Measurements from ENCODE around the gene PITPNM3.

GRCh38 chr17:6507535-6507934 is 48.8 kb downstream of the PITPNM3 start:
- TF ChIP-seq RAD21 (IDR thresholded peaks at IDR 0.05; ENCODE audit: low read depth) (no peak), EP300 (IDR thresholded peaks at IDR 0.05; ENCODE audit: borderline replicate concordance) (no peak), YY1 (IDR thresholded peaks at IDR 0.05; ENCODE audit: low read depth) (no peak), TAF1 (IDR thresholded peaks at IDR 0.05; ENCODE audit: low read depth) (no peak), CEBPB (IDR thresholded peaks at IDR 0.05) (no peak), NFIC (IDR thresholded peaks at IDR 0.05) (peak; percentile 27; the same call in 1 of the 2 replicates), TEAD4 (IDR thresholded peaks at IDR 0.05) (no peak), ZBTB7A (IDR thresholded peaks at IDR 0.05; ENCODE audit: low read depth) (no peak), TCF12 (IDR thresholded peaks at IDR 0.05; ENCODE audit: low read depth) (no peak), FOXM1 (IDR thresholded peaks at IDR 0.05; ENCODE audit: borderline replicate concordance, low read depth) (no peak), EGR1 (IDR thresholded peaks at IDR 0.05) (no peak)
- TF ChIP-seq, protein P1, sequence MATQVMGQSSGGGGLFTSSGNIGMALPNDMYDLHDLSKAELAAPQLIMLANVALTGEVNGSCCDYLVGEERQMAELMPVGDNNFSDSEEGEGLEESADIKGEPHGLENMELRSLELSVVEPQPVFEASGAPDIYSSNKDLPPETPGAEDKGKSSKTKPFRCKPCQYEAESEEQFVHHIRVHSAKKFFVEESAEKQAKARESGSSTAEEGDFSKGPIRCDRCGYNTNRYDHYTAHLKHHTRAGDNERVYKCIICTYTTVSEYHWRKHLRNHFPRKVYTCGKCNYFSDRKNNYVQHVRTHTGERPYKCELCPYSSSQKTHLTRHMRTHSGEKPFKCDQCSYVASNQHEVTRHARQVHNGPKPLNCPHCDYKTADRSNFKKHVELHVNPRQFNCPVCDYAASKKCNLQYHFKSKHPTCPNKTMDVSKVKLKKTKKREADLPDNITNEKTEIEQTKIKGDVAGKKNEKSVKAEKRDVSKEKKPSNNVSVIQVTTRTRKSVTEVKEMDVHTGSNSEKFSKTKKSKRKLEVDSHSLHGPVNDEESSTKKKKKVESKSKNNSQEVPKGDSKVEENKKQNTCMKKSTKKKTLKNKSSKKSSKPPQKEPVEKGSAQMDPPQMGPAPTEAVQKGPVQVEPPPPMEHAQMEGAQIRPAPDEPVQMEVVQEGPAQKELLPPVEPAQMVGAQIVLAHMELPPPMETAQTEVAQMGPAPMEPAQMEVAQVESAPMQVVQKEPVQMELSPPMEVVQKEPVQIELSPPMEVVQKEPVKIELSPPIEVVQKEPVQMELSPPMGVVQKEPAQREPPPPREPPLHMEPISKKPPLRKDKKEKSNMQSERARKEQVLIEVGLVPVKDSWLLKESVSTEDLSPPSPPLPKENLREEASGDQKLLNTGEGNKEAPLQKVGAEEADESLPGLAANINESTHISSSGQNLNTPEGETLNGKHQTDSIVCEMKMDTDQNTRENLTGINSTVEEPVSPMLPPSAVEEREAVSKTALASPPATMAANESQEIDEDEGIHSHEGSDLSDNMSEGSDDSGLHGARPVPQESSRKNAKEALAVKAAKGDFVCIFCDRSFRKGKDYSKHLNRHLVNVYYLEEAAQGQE (IDR thresholded peaks at IDR 0.05; ENCODE audit: low read depth): no peak
- TF ChIP-seq, protein P2, sequence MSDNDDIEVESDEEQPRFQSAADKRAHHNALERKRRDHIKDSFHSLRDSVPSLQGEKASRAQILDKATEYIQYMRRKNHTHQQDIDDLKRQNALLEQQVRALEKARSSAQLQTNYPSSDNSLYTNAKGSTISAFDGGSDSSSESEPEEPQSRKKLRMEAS (IDR thresholded peaks at IDR 0.05): no peak
- TF ChIP-seq, protein P3, sequence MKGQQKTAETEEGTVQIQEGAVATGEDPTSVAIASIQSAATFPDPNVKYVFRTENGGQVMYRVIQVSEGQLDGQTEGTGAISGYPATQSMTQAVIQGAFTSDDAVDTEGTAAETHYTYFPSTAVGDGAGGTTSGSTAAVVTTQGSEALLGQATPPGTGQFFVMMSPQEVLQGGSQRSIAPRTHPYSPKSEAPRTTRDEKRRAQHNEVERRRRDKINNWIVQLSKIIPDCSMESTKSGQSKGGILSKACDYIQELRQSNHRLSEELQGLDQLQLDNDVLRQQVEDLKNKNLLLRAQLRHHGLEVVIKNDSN (IDR thresholded peaks at IDR 0.05): no peak

All from Ishikawa (cell line).